GM21723 (cell line): Measurements from ENCODE around the gene OR2AG2.

Experiments
- ATAC-seq: cut with Tn5 transposase; IDR thresholded peaks from one replicate; pipeline ENCODE4 v1.9.1; 2021; ENCODE audit warnings: mild to moderate bottlenecking, moderate library complexity; ENCODE audit not compliant: unreplicated experiment

OR2AG2 gene

GRCh38 chr11:6742260-6742659 is 29.5 kb downstream of the OR2AG2 start:
- no peak for ATAC-seq

- ATAC-seq = no peak
Measured at GRCh38 chr11:6738590-6738989, 33.2 kb downstream of the OR2AG2 start.

- peak; percentile 74 for ATAC-seq
Measured at GRCh38 chr11:6737872-6738466, 33.8 kb downstream of the OR2AG2 start.

- no peak for ATAC-seq
Measured at GRCh38 chr11:6736495-6737121, 35.2 kb downstream of the OR2AG2 start.

GRCh38 chr11:6735306-6735705 is 36.5 kb downstream of the OR2AG2 start:
- no peak for ATAC-seq

GRCh38 chr11:6734616-6735015 is 37.2 kb downstream of the OR2AG2 start:
- no peak for ATAC-seq

- no peak for ATAC-seq
Measured at GRCh38 chr11:6733326-6734275, 38.2 kb downstream of the OR2AG2 start.

- ATAC-seq = no peak
Measured at GRCh38 chr11:6727971-6728760, 43.6 kb downstream of the OR2AG2 start.

- ATAC-seq = no peak
Measured at GRCh38 chr11:6725386-6725896, 46.3 kb downstream of the OR2AG2 start.

- ATAC-seq = no peak
Measured at GRCh38 chr11:6724013-6724412, 47.8 kb downstream of the OR2AG2 start.

GRCh38 chr11:6721343-6721742 is 50.4 kb downstream of the OR2AG2 start:
- ATAC-seq = no peak

GRCh38 chr11:6719576-6719975 is 52.2 kb downstream of the OR2AG2 start:
- no peak for ATAC-seq

- ATAC-seq = no peak
Measured at GRCh38 chr11:6717426-6717825, 54.4 kb downstream of the OR2AG2 start.
